Tibial nerve (tissue), 4 donors: ENCODE results near the gene TGFB1I1. TPM values are rescaled to one million over a fixed set of nuclear protein-coding genes. Genes with fewer than 3 reads are reported as not detected.
A peak's percentile ranks its signal among the peaks of the same experiment; 100 is the strongest.

ENCODE experiments used
- DNase-seq, 2 donors: peaks; one replicate each; pipeline ENCODE4 v3.0.0-alpha.2; 2019; ENCODE audit warnings: low spot score in 2 of 2
- H3K27ac ChIP-seq, 4 donors: fragments of 200-600 bp; sonication (generic) in 3 of 4; one replicate each; pipeline ENCODE4 v1.5.1; 2017 to 2019; ENCODE audit warnings: mild to moderate bottlenecking in 1 of 4
- H3K27me3 ChIP-seq, 2 donors: fragments of 200-600 bp; sonication (generic) in 1 of 2; one replicate each; pipeline versions ENCODE4 v1.5.1 to v1.6.0; 2017 to 2019
- H3K36me3 ChIP-seq, 3 donors: fragments of 200-600 bp; sonication (generic); one replicate each; pipeline ENCODE4 v1.5.1; 2018 to 2019
- H3K4me1 ChIP-seq, 4 donors: fragments of 200-600 bp; sonication (generic) in 3 of 4; one replicate each; pipeline ENCODE4 v1.5.1; 2017 to 2019
- H3K4me3 ChIP-seq, 4 donors: fragments of 200-600 bp; sonication (generic) in 3 of 4; one replicate each; pipeline ENCODE4 v1.5.1; 2017 to 2019; ENCODE audit warnings: mild to moderate bottlenecking in 1 of 4, moderate library complexity in 1 of 4
- H3K9me3 ChIP-seq, 4 donors: fragments of 200-600 bp; sonication (generic) in 3 of 4; one replicate each; pipeline ENCODE4 v1.5.1; 2017 to 2019
- EP300 ChIP-seq, 2 donors: sonication (generic); formaldehyde crosslinking; IDR thresholded peaks; one replicate each; pipeline ENCODE4 v1.6.1; 2017; ENCODE audit warnings: antibody characterized with exemption in 2 of 2, mild to moderate bottlenecking in 1 of 2
- POLR2A ChIP-seq, 2 donors: fragments of 450-650 bp; IDR thresholded peaks; one replicate each; pipeline ENCODE4 v1.6.1; 2017; ENCODE audit warnings: antibody characterized with exemption in 2 of 2, mild to moderate bottlenecking in 2 of 2, moderate library complexity in 2 of 2
- WGBS, 2 donors: methylation state at CpG; one replicate each; pipeline ENCODE4 v1.1.5; 2018; 5-methylcytosine and 5-hydroxymethylcytosine counted together
- total RNA-seq, 4 donors: library from RNA; depleted of rRNA; stranded (reverse); fragments of >200 nt; gene quantifications; one replicate each; pipeline ENCODE4 v1.1.0, GENCODE V29; 2016
- TF ChIP-seq, protein P1 (sequence below), 5 experiments: fragments of 200-600 bp in 3 of 5; fragments of 450-650 bp in 2 of 5; sonication (generic) in 3 of 5; IDR thresholded peaks; one replicate each; pipeline ENCODE4 v1.5.1; 2016 to 2019; ENCODE audit warnings: antibody characterized with exemption in 5 of 5, mild to moderate bottlenecking in 3 of 5, moderate library complexity in 2 of 5

TGFB1I1 gene
- total RNA-seq, 4 donors from 2014 or later, result 29.3 to 68.7 (median 53.5) TPM

DNA sequence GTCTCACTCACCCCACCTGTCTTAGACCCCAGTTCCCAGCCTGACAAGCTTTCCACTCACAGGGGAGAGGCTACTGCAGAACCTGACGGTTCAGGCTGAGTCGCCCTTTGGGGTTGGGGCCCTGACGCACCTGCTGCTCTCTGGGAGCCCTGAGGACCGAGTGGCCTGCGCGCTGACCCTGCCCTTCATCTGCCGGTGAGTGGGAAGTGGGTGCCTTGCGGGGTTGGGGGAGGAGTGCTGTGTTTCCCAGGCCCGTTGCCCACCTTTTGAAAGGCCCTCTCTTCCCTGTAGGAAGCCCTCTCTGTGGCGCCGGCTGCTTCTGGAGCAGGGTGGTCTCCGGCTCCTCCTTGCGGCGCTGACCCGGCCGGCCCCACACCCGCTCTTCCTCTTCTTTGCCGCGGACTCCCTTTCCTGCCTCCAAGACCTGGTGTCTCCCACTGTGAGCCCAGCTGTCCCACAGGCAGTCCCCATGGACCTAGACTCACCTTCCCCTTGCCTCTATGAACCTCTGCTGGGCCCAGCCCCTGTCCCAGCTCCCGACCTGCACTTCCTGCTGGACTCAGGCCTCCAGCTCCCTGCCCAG, 6.1 kb upstream of the TGFB1I1 start:
- H3K9me3 ChIP-seq, result no peaks in the 10 kb centered on the region
- 91 to 93% methylated on average over 20 of the region's 20 CpGs for WGBS, 2 donors
- TF ChIP-seq, protein P1, sequence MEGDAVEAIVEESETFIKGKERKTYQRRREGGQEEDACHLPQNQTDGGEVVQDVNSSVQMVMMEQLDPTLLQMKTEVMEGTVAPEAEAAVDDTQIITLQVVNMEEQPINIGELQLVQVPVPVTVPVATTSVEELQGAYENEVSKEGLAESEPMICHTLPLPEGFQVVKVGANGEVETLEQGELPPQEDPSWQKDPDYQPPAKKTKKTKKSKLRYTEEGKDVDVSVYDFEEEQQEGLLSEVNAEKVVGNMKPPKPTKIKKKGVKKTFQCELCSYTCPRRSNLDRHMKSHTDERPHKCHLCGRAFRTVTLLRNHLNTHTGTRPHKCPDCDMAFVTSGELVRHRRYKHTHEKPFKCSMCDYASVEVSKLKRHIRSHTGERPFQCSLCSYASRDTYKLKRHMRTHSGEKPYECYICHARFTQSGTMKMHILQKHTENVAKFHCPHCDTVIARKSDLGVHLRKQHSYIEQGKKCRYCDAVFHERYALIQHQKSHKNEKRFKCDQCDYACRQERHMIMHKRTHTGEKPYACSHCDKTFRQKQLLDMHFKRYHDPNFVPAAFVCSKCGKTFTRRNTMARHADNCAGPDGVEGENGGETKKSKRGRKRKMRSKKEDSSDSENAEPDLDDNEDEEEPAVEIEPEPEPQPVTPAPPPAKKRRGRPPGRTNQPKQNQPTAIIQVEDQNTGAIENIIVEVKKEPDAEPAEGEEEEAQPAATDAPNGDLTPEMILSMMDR (IDR thresholded peaks at IDR 0.05), result no peak
- no peak for TF ChIP-seq EP300 (IDR thresholded peaks at IDR 0.05)
- TF ChIP-seq POLR2A (IDR thresholded peaks at IDR 0.05), result no peak
- peaks cover 0 to 58% (median 0%) of the 10 kb centered on the region in 3 donors for H3K36me3 ChIP-seq
- H3K27me3 ChIP-seq, result no peaks in the 10 kb centered on the region
- no peak overlapping the region for H3K4me3 ChIP-seq
- no peak for DNase-seq
- peaks cover 0 to 11% (median 2%) of the 10 kb centered on the region in 4 donors for H3K4me1 ChIP-seq
- H3K27ac ChIP-seq, result no peak overlapping the region

DNA sequence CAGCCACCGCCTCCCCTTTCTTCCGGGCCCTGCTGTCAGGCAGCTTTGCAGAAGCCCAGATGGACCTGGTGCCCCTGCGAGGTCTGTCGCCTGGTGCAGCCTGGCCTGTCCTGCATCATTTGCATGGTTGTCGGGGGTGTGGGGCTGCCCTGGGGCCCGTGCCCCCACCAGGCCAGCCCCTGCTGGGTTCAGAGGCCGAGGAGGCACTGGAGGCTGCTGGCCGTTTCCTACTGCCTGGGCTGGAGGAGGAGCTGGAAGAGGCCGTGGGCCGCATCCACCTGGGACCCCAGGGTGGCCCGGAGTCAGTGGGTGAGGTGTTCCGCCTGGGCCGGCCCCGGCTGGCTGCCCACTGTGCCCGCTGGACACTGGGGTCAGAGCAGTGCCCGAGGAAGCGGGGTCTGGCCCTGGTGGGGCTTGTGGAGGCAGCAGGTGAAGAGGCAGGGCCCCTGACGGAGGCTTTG, 5.5 kb upstream of the TGFB1I1 start:
- Histone ChIP-seq H3K27ac (no peak overlapping the region), H3K27me3 (no peaks in the 10 kb centered on the region), H3K4me3 (no peak overlapping the region), H3K9me3 (no peaks in the 10 kb centered on the region), H3K36me3 (peaks cover 0 to 58% (median 0%) of the 10 kb centered on the region in 3 donors), H3K4me1 (peaks cover 0 to 12% (median 7%) of the 10 kb centered on the region in 4 donors)
- TF ChIP-seq POLR2A (IDR thresholded peaks at IDR 0.05) (no peak), EP300 (IDR thresholded peaks at IDR 0.05) (no peak)
- TF ChIP-seq, protein P1 (IDR thresholded peaks at IDR 0.05), result no peak
- WGBS, 2 donors, result 89 to 94% methylated on average over 7 to 16 of the region's 18 CpGs
- no peak for DNase-seq

DNA sequence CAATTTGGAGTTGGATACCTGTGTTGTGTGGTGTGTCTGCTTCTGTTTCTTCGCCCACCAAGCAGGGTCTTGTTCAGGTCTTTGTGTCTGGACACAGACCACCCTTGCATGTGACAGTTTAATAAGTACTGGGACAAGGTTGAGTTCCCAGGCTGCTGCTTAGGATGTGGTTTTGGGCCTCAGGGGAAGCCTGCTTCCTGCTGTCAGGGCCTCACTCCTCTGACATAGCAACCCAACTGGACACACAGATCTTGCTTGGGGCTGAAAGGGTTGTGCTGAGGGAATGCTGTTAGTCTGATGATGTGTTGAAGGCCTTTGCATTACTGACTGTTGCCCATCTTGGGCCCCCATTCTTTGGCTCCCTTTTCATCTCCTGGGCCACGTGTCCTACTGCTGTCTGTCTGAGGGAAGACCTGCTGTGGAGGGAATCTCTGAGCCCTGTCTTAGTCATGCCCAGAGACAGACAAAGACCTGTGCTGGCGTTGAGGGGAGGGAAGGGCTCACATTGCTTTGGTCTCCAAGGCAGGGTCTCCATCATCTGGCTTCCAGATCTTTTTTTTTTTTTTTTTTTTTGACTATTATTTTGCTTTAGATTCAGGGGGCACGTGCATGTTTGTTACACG, 4.7 kb upstream of the TGFB1I1 start:
- no peaks in the 10 kb centered on the region for H3K27me3 ChIP-seq
- H3K36me3 ChIP-seq, result peaks cover 0 to 52% (median 0%) of the 10 kb centered on the region in 3 donors
- TF ChIP-seq EP300 (IDR thresholded peaks at IDR 0.05), result no peak
- TF ChIP-seq POLR2A (IDR thresholded peaks at IDR 0.05), result no peak
- TF ChIP-seq, protein P1 (IDR thresholded peaks at IDR 0.05), result no peak
- H3K9me3 ChIP-seq, result no peaks in the 10 kb centered on the region
- WGBS, 2 donors, result 79 to 86% methylated on average over 5 of the region's 5 CpGs
- H3K4me1 ChIP-seq, result peaks cover 0 to 17% (median 12%) of the 10 kb centered on the region in 4 donors
- H3K27ac ChIP-seq, result no peak overlapping the region
- DNase-seq, result no peak
- no peak overlapping the region for H3K4me3 ChIP-seq

DNA sequence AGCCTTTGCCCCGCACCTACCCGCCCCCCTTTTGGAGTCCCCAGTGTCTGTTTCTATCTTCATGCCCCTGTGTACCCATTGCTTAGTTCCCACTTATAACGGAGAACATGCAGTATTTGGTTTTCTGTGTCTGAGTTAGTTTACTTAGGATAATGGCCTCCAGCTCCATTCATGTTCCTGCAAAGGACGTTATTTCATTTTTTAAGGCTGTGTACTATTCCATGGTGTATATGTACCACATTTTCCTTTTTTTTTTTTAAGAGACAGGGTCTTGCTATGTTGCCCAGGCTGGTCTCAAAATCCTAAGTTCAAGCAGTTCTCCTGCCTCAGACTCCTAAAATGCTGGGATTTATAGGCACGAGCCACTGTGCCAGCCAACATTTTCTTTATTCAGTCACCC, 4.1 kb upstream of the TGFB1I1 start:
- Histone ChIP-seq H3K36me3 (peaks cover 0 to 46% (median 0%) of the 10 kb centered on the region in 3 donors), H3K4me1 (peaks cover 0 to 22% (median 12%) of the 10 kb centered on the region in 4 donors), H3K27me3 (no peaks in the 10 kb centered on the region), H3K27ac (no peak overlapping the region), H3K9me3 (no peaks in the 10 kb centered on the region), H3K4me3 (no peak overlapping the region)
- WGBS, 2 donors, result 95 to 96% methylated on average over 5 of the region's 5 CpGs
- no peak for DNase-seq
- TF ChIP-seq, protein P1 (IDR thresholded peaks at IDR 0.05), result no peak
- TF ChIP-seq POLR2A (IDR thresholded peaks at IDR 0.05) (no peak), EP300 (IDR thresholded peaks at IDR 0.05) (no peak)

DNA sequence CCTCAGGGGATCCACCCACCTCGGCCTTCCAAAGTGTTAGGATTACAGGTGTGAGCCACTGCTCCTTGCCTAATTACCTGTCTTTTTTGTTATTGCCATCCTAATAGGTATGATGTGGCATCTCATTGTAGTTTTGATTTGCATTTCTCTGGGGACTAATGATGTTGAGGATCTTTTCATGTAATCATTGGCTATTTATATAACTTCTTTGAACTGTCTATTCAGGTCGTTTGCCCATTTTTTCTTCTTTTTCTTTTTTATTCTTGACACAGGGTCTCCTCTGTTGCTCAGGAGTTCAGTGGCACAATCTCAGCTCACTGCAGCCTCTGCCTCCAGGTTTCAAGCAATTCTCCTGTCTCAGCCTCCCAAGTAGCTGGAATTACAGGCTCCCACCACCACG, 1.3 kb upstream of the TGFB1I1 start:
- 72 to 84% methylated on average over 3 of the region's 3 CpGs for whole genome bisulfite sequencing, 2 donors
- no peak overlapping the region for H3K4me3 ChIP-seq
- TF ChIP-seq, protein P1 (IDR thresholded peaks at IDR 0.05), result no peak
- TF ChIP-seq POLR2A (IDR thresholded peaks at IDR 0.05) (no peak), EP300 (IDR thresholded peaks at IDR 0.05) (no peak)

More for the DNA sequence above, 1.3 kb upstream of the TGFB1I1 start:
- peaks cover 0 to 37% (median 12%) of the 10 kb centered on the region in 4 donors for H3K4me1 ChIP-seq
- DNase-seq, result no peak
- H3K9me3 ChIP-seq, result no peaks in the 10 kb centered on the region
- H3K36me3 ChIP-seq, result peaks cover 0 to 43% (median under 1%) of the 10 kb centered on the region in 3 donors
- peak overlapping the region in 2 of 4 donors; percentile 97 to 98 for H3K27ac ChIP-seq
- H3K27me3 ChIP-seq, result no peaks in the 10 kb centered on the region
